GM19395 (cell line): ENCODE measurements around the gene CORO1C.
"Not testable (repeated sequence)": the region's sequence is repeated elsewhere in the genome, so short reads cannot be mapped to it uniquely, and the experiment has no call there.

ENCODE experiments used
- ATAC-seq: cut with Tn5 transposase; IDR thresholded peaks from one replicate; pipeline ENCODE4 v1.9.1; 2021; ENCODE audit warnings: mild to moderate bottlenecking, moderate library complexity; ENCODE audit not compliant: unreplicated experiment

CORO1C gene

GRCh38 chr12:108620236-108620879 is 111.0 kb downstream of the CORO1C start:
- ATAC-seq, result no peak

- ATAC-seq, result no peak
Observed at GRCh38 chr12:108619369-108620160, 111.8 kb downstream of the CORO1C start.

- ATAC-seq, result not testable (repeated sequence)
Observed at GRCh38 chr12:108618953-108619274, 112.4 kb downstream of the CORO1C start.

- ATAC-seq, result peak; percentile 56
Observed at GRCh38 chr12:108618079-108618952, 113.0 kb downstream of the CORO1C start.

GRCh38 chr12:108616941-108617858 is 114.1 kb downstream of the CORO1C start:
- ATAC-seq, result peak; percentile 74

GRCh38 chr12:108616359-108616758 is 115.0 kb downstream of the CORO1C start:
- no peak for ATAC-seq

- no peak for ATAC-seq
Observed at GRCh38 chr12:108615918-108616317, 115.4 kb downstream of the CORO1C start.

- no peak for ATAC-seq
Observed at GRCh38 chr12:108614639-108615038, 116.7 kb downstream of the CORO1C start.

- ATAC-seq, result no peak
Observed at GRCh38 chr12:108614041-108614440, 117.3 kb downstream of the CORO1C start.

GRCh38 chr12:108613548-108613947 is 117.8 kb downstream of the CORO1C start:
- no peak for ATAC-seq

- no peak for ATAC-seq
Observed at GRCh38 chr12:108612788-108613282, 118.5 kb downstream of the CORO1C start.

- ATAC-seq, result no peak
Observed at GRCh38 chr12:108611884-108612415, 119.4 kb downstream of the CORO1C start.

- no peak for ATAC-seq
Observed at GRCh38 chr12:108610856-108611605, 120.3 kb downstream of the CORO1C start.

GRCh38 chr12:108610336-108610815 is 120.9 kb downstream of the CORO1C start:
- no peak for ATAC-seq

- no peak for ATAC-seq
Observed at GRCh38 chr12:108609537-108610335, 121.6 kb downstream of the CORO1C start.

- ATAC-seq, result no peak
Observed at GRCh38 chr12:108608616-108609015, 122.7 kb downstream of the CORO1C start.

- no peak for ATAC-seq
Observed at GRCh38 chr12:108607981-108608600, 123.2 kb downstream of the CORO1C start.

- no peak for ATAC-seq
Observed at GRCh38 chr12:108606492-108606891, 124.8 kb downstream of the CORO1C start.
